Progenitor cell of endocrine pancreas (in vitro differentiated cells): ENCODE measurements around the gene APBA1. TPM values are rescaled to one million over a fixed set of nuclear protein-coding genes. Genes with fewer than 3 reads are reported as not detected.

ENCODE experiments used
- DNase-seq: peaks from one replicate; pipeline ENCODE4 v3.0.0; 2021; ENCODE audit warnings: low spot score; ENCODE audit not compliant: unreplicated experiment
- H3K27ac Mint-ChIP-seq: 2 replicates; pipeline ENCODE4 v1.8.0; 2021; ENCODE audit warnings: mild to moderate bottlenecking, moderate library complexity, mixed read lengths
- H3K27me3 Mint-ChIP-seq: 2 replicates; pipeline ENCODE4 v1.8.0; 2021; ENCODE audit warnings: mixed read lengths
- H3K36me3 Mint-ChIP-seq: 2 replicates; pipeline ENCODE4 v1.8.0; 2022; ENCODE audit warnings: mixed read lengths; ENCODE audit not compliant: insufficient read depth
- H3K4me1 Mint-ChIP-seq: 2 replicates; pipeline ENCODE4 v1.8.0; 2021; ENCODE audit warnings: low read depth, mixed read lengths
- H3K4me3 Mint-ChIP-seq: 2 replicates; pipeline ENCODE4 v1.8.0; 2021; ENCODE audit warnings: low read depth, mild to moderate bottlenecking, moderate library complexity, mixed read lengths
- H3K9me3 Mint-ChIP-seq: 2 replicates; pipeline ENCODE4 v1.8.0; 2021; ENCODE audit warnings: low read depth, mixed read lengths
- CTCF ChIP-seq: fragments of 200-600 bp; sonication (generic); IDR thresholded peaks from one replicate; pipeline ENCODE4 v1.5.0; 2021; ENCODE audit warnings: antibody characterized with exemption, mild to moderate bottlenecking; ENCODE audit not compliant: unreplicated experiment
- total RNA-seq: library from RNA; stranded (reverse); gene quantifications from 2 replicates; pipeline ENCODE4 v1.2.1, GENCODE V29; 2021

APBA1 gene
- total RNA-seq, 1 donor from 2014 or later: 1.8 TPM

GRCh38 chr9:69469136-69469535 lies 203.0 kb downstream of the APBA1 start:
- no peak for DNase-seq
- H3K36me3 Mint-ChIP-seq: no peaks in the 10 kb centered on the region
- no peaks in the 10 kb centered on the region for H3K9me3 Mint-ChIP-seq
- H3K27me3 Mint-ChIP-seq: peaks cover 3% of the 10 kb centered on the region
- H3K4me1 Mint-ChIP-seq: peaks cover 3% of the 10 kb centered on the region
- H3K27ac Mint-ChIP-seq: no peak overlapping the region
- no peak overlapping the region for H3K4me3 Mint-ChIP-seq
- TF ChIP-seq CTCF: no peak

- Mint-ChIP-seq H3K36me3 (no peaks in the 10 kb centered on the region), H3K4me3 (no peak overlapping the region), H3K9me3 (no peaks in the 10 kb centered on the region), H3K27ac (no peak overlapping the region), H3K4me1 (peaks cover 3% of the 10 kb centered on the region), H3K27me3 (peaks cover 9% of the 10 kb centered on the region)
- no peak for DNase-seq
- TF ChIP-seq CTCF: no peak
These were observed 203.8 kb downstream of the APBA1 start for GRCh38 chr9:69468380-69468779.

- H3K27ac Mint-ChIP-seq: peak overlapping the region; percentile 64
- peaks cover 12% of the 10 kb centered on the region for H3K27me3 Mint-ChIP-seq
- DNase-seq: no peak
- H3K4me1 Mint-ChIP-seq: peaks cover 3% of the 10 kb centered on the region
- no peaks in the 10 kb centered on the region for H3K9me3 Mint-ChIP-seq
- no peak for TF ChIP-seq CTCF
- no peaks in the 10 kb centered on the region for H3K36me3 Mint-ChIP-seq
- H3K4me3 Mint-ChIP-seq: no peak overlapping the region
These were observed 206.0 kb downstream of the APBA1 start for GRCh38 chr9:69466151-69466550.

GRCh38 chr9:69465473-69465872 lies 206.7 kb downstream of the APBA1 start:
- no peak for TF ChIP-seq CTCF
- no peak overlapping the region for H3K4me3 Mint-ChIP-seq

GRCh38 chr9:69463497-69464068 lies 208.6 kb downstream of the APBA1 start:
- no peak for TF ChIP-seq CTCF
- DNase-seq: no peak
- no peak overlapping the region for H3K27ac Mint-ChIP-seq
- no peaks in the 10 kb centered on the region for H3K36me3 Mint-ChIP-seq
- no peaks in the 10 kb centered on the region for H3K9me3 Mint-ChIP-seq
- H3K27me3 Mint-ChIP-seq: peaks cover 12% of the 10 kb centered on the region
- H3K4me3 Mint-ChIP-seq: no peak overlapping the region
- no peaks in the 10 kb centered on the region for H3K4me1 Mint-ChIP-seq

More at GRCh38 chr9:69465473-69465872, 206.7 kb downstream of the APBA1 start:
- Mint-ChIP-seq H3K9me3 (no peaks in the 10 kb centered on the region), H3K27me3 (peaks cover 12% of the 10 kb centered on the region), H3K36me3 (no peaks in the 10 kb centered on the region), H3K4me1 (peaks cover 3% of the 10 kb centered on the region), H3K27ac (no peak overlapping the region)
- DNase-seq: no peak
